K562 (cell line): Measurements from ENCODE around the gene SPCS2. TPM values are rescaled to one million over a fixed set of nuclear protein-coding genes. Genes with fewer than 3 reads are reported as not detected.

Experiments used
- ARNT ChIP-seq, 2 experiments: fragments of 450-650 bp; IDR thresholded peaks; 2 replicates each; pipeline ENCODE4 v1.6.1; 2016; ENCODE audit warnings: mild to moderate bottlenecking in 1 of 2
- EGR1 ChIP-seq: fragments of 450-650 bp; conservative IDR thresholded peaks from 2 replicates; pipeline ENCODE4 v1.6.1; 2017; ENCODE audit warnings: mild to moderate bottlenecking
- FOXK1 ChIP-seq: sonication (generic); formaldehyde crosslinking; IDR thresholded peaks from 2 replicates; pipeline ENCODE4 v1.8.0; 2022; ENCODE audit warnings: missing genetic modification reagents, mild to moderate bottlenecking, borderline replicate concordance
- GABPA ChIP-seq: fragments of 200-800 bp; sonication (Bioruptor generic); conservative IDR thresholded peaks from 2 replicates; pipeline ENCODE4 v1.6.1; 2016; ENCODE audit warnings: low read depth, missing genetic modification characterization, missing compliant biosample characterization
- GABPB1 ChIP-seq: sonication (generic); formaldehyde crosslinking; IDR thresholded peaks from 2 replicates; pipeline ENCODE4 v1.8.0; 2022; ENCODE audit warnings: mild to moderate bottlenecking, missing genetic modification reagents
- HMGXB4 ChIP-seq: sonication (generic); formaldehyde crosslinking; IDR thresholded peaks from 2 replicates; pipeline ENCODE4 v1.8.1; 2023; ENCODE audit warnings: mild to moderate bottlenecking, missing genetic modification reagents
- KLF10 ChIP-seq: fragments of 250-450 bp; sonication (Bioruptor Pico); IDR thresholded peaks from 2 replicates; pipeline ENCODE4 v1.6.1; 2021; ENCODE audit warnings: matching md5 sums
- MNT ChIP-seq, 2 experiments: fragments of 450-650 bp; conservative IDR thresholded peaks; 2 replicates each; pipeline ENCODE4 v1.6.1; 2017; ENCODE audit warnings: mild to moderate bottlenecking in 2 of 2, moderate library complexity in 2 of 2
- MTA1 ChIP-seq: fragments of 450-650 bp; IDR thresholded peaks from 2 replicates; pipeline ENCODE4 v1.6.1; 2017; ENCODE audit warnings: borderline replicate concordance
- PHTF2 ChIP-seq: fragments of 250-450 bp; sonication (Bioruptor Pico); IDR thresholded peaks from 2 replicates; pipeline ENCODE4 v1.5.0; 2021; ENCODE audit warnings: mild to moderate bottlenecking
- POLR3A ChIP-seq: IDR thresholded peaks from 2 replicates; pipeline ENCODE4 v1.6.1; 2011; ENCODE audit warnings: borderline replicate concordance, mild to moderate bottlenecking, moderate library complexity; ENCODE audit not compliant: insufficient read length, insufficient read depth; ENCODE audit errors: extremely low read depth
- RB1 ChIP-seq: fragments of 450-650 bp; IDR thresholded peaks from 2 replicates; pipeline ENCODE4 v1.6.1; 2017; ENCODE audit warnings: low read depth, mild to moderate bottlenecking
- RBM17 ChIP-seq: fragments of 200-400 bp; formaldehyde crosslinking; IDR thresholded peaks from 2 replicates; pipeline ENCODE4 v1.6.1; 2017; ENCODE audit warnings: low read depth, mild to moderate bottlenecking, low read length, borderline replicate concordance
- RCOR1 ChIP-seq, 2 experiments: IDR thresholded peaks; 2 replicates each; pipeline ENCODE4 v1.6.1; 2012; ENCODE audit warnings: low read depth in 2 of 2, low read length in 2 of 2, borderline replicate concordance in 1 of 2, improper control_type of control experiment in 1 of 2
- RFX1 ChIP-seq: fragments of 450-650 bp; IDR thresholded peaks from 2 replicates; pipeline ENCODE4 v1.6.1; 2016; ENCODE audit warnings: mild to moderate bottlenecking, moderate library complexity
- SMARCA4 ChIP-seq: fragments of 450-650 bp; IDR thresholded peaks from 2 replicates; pipeline ENCODE4 v1.6.1; 2016
- STAT5B ChIP-seq: fragments of 250-450 bp; sonication (Bioruptor Pico); IDR thresholded peaks from 2 replicates; pipeline ENCODE4 v1.8.0; 2021; ENCODE audit warnings: mild to moderate bottlenecking, inconsistent platforms
- TFE3 ChIP-seq: fragments of 450-650 bp; formaldehyde crosslinking; IDR thresholded peaks from 2 replicates; pipeline ENCODE4 v1.4.0; 2020; ENCODE audit warnings: mild to moderate bottlenecking, mixed read lengths
- THRA ChIP-seq: fragments of 450-650 bp; IDR thresholded peaks from 2 replicates; pipeline ENCODE4 v1.6.1; 2017; ENCODE audit warnings: mild to moderate bottlenecking, moderate library complexity
- ZNF445 ChIP-seq: fragments of 250-450 bp; sonication (Bioruptor Pico); IDR thresholded peaks from 2 replicates; pipeline ENCODE4 v1.4.0; 2020; ENCODE audit warnings: low read depth, mild to moderate bottlenecking, moderate library complexity
- ZNF717 ChIP-seq: fragments of 250-450 bp; sonication (Bioruptor Pico); IDR thresholded peaks from 2 replicates; pipeline ENCODE4 v1.5.0; 2021
- ZNF764 ChIP-seq: fragments of 250-450 bp; sonication (Bioruptor Pico); IDR thresholded peaks from 2 replicates; pipeline ENCODE4 v1.4.0; 2020; ENCODE audit warnings: low read depth, mild to moderate bottlenecking, moderate library complexity
- ZNF77 ChIP-seq: fragments of 250-450 bp; sonication (Bioruptor Pico); IDR thresholded peaks from 2 replicates; pipeline ENCODE4 v1.5.0; 2020
- polyA plus RNA-seq, 8 experiments: library from polyadenylated mRNA; depleted of rRNA in 4 of 8; stranded (reverse) in 5 of 8; unstranded in 3 of 8; fragments of >200 nt; fragmentation: Nextera tagmentation in 2 of 8; fragmentation: Illumina TruSeq in 1 of 8; extraction: Ambion mirVana in 2 of 8; extraction: Trizol in 1 of 8; gene quantifications; 2 replicates each; pipeline versions ENCODE4 v1.2.1 to v1.2.3, GENCODE V29; 2011 to 2014; ENCODE audit warnings: inconsistent platforms in 1 of 8, missing spikeins in 1 of 8
- total RNA-seq, 7 experiments: library from RNA; depleted of rRNA in 6 of 7; stranded (reverse); fragments of >200 nt in 6 of 7; fragmentation: Illumina TruSeq in 2 of 7; extraction: Trizol in 2 of 7; gene quantifications; 2 replicates each; pipeline versions ENCODE4 v1.2.1 to v1.2.3, GENCODE V29; 2011 to 2021; ENCODE audit warnings: low replicate concordance in 1 of 7

The SPCS2 gene
- total and polyA plus RNA-seq, 9 of the 15 experiments (the other 6 are each of a cell fraction or from before 2014, with no cell fraction given), result 38.2 to 458 (median 193) TPM

- no peak for TF ChIP-seq THRA
- peak; percentile 74 for TF ChIP-seq EGR1
- TF ChIP-seq MNT (conservative IDR thresholded peaks at IDR 0.05), result peak; percentile 93 to 97
- TF ChIP-seq POLR3A, result no peak
- TF ChIP-seq RBM17, result no peak
- TF ChIP-seq STAT5B (CRISPR knock-in tag), result no peak
- no peak for TF ChIP-seq ZNF445 (CRISPR knock-in tag)
- TF ChIP-seq PHTF2 (CRISPR knock-in tag), result no peak
- peak in 1 of 2 experiments; percentile 25; a peak in 1 of 4 replicates for TF ChIP-seq ARNT (IDR thresholded peaks at IDR 0.05)
- TF ChIP-seq ZNF77, result no peak
- peak; percentile 70 for TF ChIP-seq GABPB1
- TF ChIP-seq FOXK1 (CRISPR knock-in tag), result no peak
- TF ChIP-seq KLF10 (CRISPR knock-in tag), result no peak
- TF ChIP-seq GABPA (tag), result peak; percentile 59
- no peak for TF ChIP-seq SMARCA4
- TF ChIP-seq RFX1, result peak; percentile 51
- TF ChIP-seq ZNF717, result no peak
- no peak for TF ChIP-seq ZNF764 (CRISPR knock-in tag)
- TF ChIP-seq HMGXB4 (CRISPR knock-in tag), result peak; percentile 31; the same call in 1 of the 2 replicates
- peak in 1 of 2 experiments; percentile 72; a peak in 2 of 4 replicates for TF ChIP-seq RCOR1 (IDR thresholded peaks at IDR 0.05; ENCODE audit: borderline replicate concordance in 1 of 2, low read depth in 2 of 2, low read length in 2 of 2)
- TF ChIP-seq RB1, result peak; percentile 74
- TF ChIP-seq MTA1, result peak; percentile 78; the same call in 1 of the 2 replicates
- no peak for TF ChIP-seq TFE3 (CRISPR knock-in tag)
Observed at GRCh38 chr11:74948898-74949752, at the start of gene SPCS2, which contains the start of gene XRRA1 (continued).
